T-helper 17 cell (primary cell): Measurements from ENCODE around the gene LRPPRC. TPM values are rescaled to one million over a fixed set of nuclear protein-coding genes. Genes with fewer than 3 reads are reported as not detected.
"Not testable (repeated sequence)": the region's sequence is repeated elsewhere in the genome, so short reads cannot be mapped to it uniquely, and the experiment has no call there.

Experiments
- ATAC-seq: fragments of 150-1000 bp; cut with Tn5 transposase; 2 replicates; pipeline ENCODE4 v1.10.0; 2021; ENCODE audit warnings: mild to moderate bottlenecking, moderate library complexity
- DNase-seq, 3 donors: peaks; one replicate each; pipeline versions ENCODE4 v3.0.0 to v3.0.0-alpha.2; 2020 to 2021
- H3K9me3 ChIP-seq: one replicate; pipeline ENCODE4 v1.7.0; 2013; ENCODE audit warnings: low read length, mild to moderate bottlenecking; ENCODE audit not compliant: control insufficient read depth, poor library complexity, severe bottlenecking
- H3K27ac Mint-ChIP-seq: one replicate; pipeline ENCODE4 v1.8.0; 2022; ENCODE audit warnings: mild to moderate bottlenecking, moderate library complexity, mixed read lengths
- H3K27me3 Mint-ChIP-seq: one replicate; pipeline ENCODE4 v1.8.0; 2022; ENCODE audit warnings: mixed read lengths
- H3K36me3 Mint-ChIP-seq: one replicate; pipeline ENCODE4 v1.8.0; 2022; ENCODE audit warnings: low read depth, mixed read lengths
- H3K4me1 Mint-ChIP-seq: one replicate; pipeline ENCODE4 v1.8.0; 2022; ENCODE audit warnings: mild to moderate bottlenecking, mixed read lengths
- H3K4me3 Mint-ChIP-seq: one replicate; pipeline ENCODE4 v1.8.0; 2022; ENCODE audit warnings: mild to moderate bottlenecking, moderate library complexity, mixed read lengths
- total RNA-seq, 4 donors: library from RNA in 2 of 4; stranded (reverse) in 2 of 4; gene quantifications; one replicate each; pipeline ENCODE4 v1.2.3 and lab custom pipeline; 2022 to 2026

Gene LRPPRC
- total RNA-seq, 2 donors from 2014 or later, result 59.8 to 60.7 TPM

GRCh38 chr2:43925431-43925830 is 70.4 kb downstream of the LRPPRC start:
- ATAC-seq (no peak), DNase-seq (no peak)
- no peaks in the 10 kb centered on the region for H3K9me3 ChIP-seq
- no peaks in the 10 kb centered on the region for H3K27me3 Mint-ChIP-seq
- peaks cover 12% of the 10 kb centered on the region for H3K4me1 Mint-ChIP-seq
- peaks cover 3% of the 10 kb centered on the region for H3K36me3 Mint-ChIP-seq
- H3K27ac Mint-ChIP-seq, result no peak overlapping the region
- no peak overlapping the region for H3K4me3 Mint-ChIP-seq

- no peak overlapping the region for H3K27ac Mint-ChIP-seq
- H3K36me3 Mint-ChIP-seq, result no peaks in the 10 kb centered on the region
- no peak for ATAC-seq
- H3K9me3 ChIP-seq, result no peaks in the 10 kb centered on the region
- peaks cover 8% of the 10 kb centered on the region for H3K4me1 Mint-ChIP-seq
- H3K4me3 Mint-ChIP-seq, result no peak overlapping the region
- DNase-seq, result no peak
- H3K27me3 Mint-ChIP-seq, result no peaks in the 10 kb centered on the region
These were observed 71.3 kb downstream of the LRPPRC start for GRCh38 chr2:43924463-43924862.

- not testable (repeated sequence) for ATAC-seq
These were observed 84.5 kb downstream of the LRPPRC start for GRCh38 chr2:43911136-43911790.

GRCh38 chr2:43906448-43907109 is 89.2 kb downstream of the LRPPRC start:
- Mint-ChIP-seq H3K36me3 (peaks cover 6% of the 10 kb centered on the region), H3K27ac (peak overlapping the region; percentile 32), H3K4me3 (peak overlapping the region; percentile 9), H3K27me3 (no peaks in the 10 kb centered on the region), H3K4me1 (peaks cover 8% of the 10 kb centered on the region)
- DNase-seq (no peak), ATAC-seq (no peak)
- H3K9me3 ChIP-seq, result no peaks in the 10 kb centered on the region

More at GRCh38 chr2:43911136-43911790, 84.5 kb downstream of the LRPPRC start:
- H3K27ac Mint-ChIP-seq, H3K4me3 Mint-ChIP-seq, DNase-seq, H3K36me3 Mint-ChIP-seq, H3K4me1 Mint-ChIP-seq, H3K27me3 Mint-ChIP-seq, H3K9me3 ChIP-seq: not testable (repeated sequence)

- Mint-ChIP-seq H3K4me3 (no peak overlapping the region), H3K4me1 (peaks cover 8% of the 10 kb centered on the region), H3K27me3 (no peaks in the 10 kb centered on the region), H3K36me3 (peaks cover 6% of the 10 kb centered on the region), H3K27ac (no peak overlapping the region)
- H3K9me3 ChIP-seq, result no peaks in the 10 kb centered on the region
- ATAC-seq, result no peak
- no peak for DNase-seq
These were observed 89.9 kb downstream of the LRPPRC start for GRCh38 chr2:43905871-43906270.

GRCh38 chr2:43905371-43905803 is 90.4 kb downstream of the LRPPRC start:
- Mint-ChIP-seq H3K4me3 (no peak overlapping the region), H3K4me1 (peaks cover 8% of the 10 kb centered on the region), H3K27me3 (no peaks in the 10 kb centered on the region), H3K36me3 (peaks cover 6% of the 10 kb centered on the region), H3K27ac (no peak overlapping the region)
- no peak for DNase-seq
- H3K9me3 ChIP-seq, result no peaks in the 10 kb centered on the region
- no peak for ATAC-seq

- Mint-ChIP-seq H3K27me3 (no peaks in the 10 kb centered on the region), H3K27ac (no peak overlapping the region), H3K36me3 (no peaks in the 10 kb centered on the region), H3K4me3 (no peak overlapping the region), H3K4me1 (peaks cover 3% of the 10 kb centered on the region)
- no peak for ATAC-seq
- no peaks in the 10 kb centered on the region for H3K9me3 ChIP-seq
- no peak for DNase-seq
These were observed 96.2 kb downstream of the LRPPRC start for GRCh38 chr2:43899589-43899988.

GRCh38 chr2:43898838-43899346 is 96.9 kb downstream of the LRPPRC start:
- ATAC-seq, result no peak
- no peak overlapping the region for H3K27ac Mint-ChIP-seq

GRCh38 chr2:43898134-43898837 is 97.5 kb downstream of the LRPPRC start:
- H3K4me3 Mint-ChIP-seq, result no peak overlapping the region
- DNase-seq (no peak), ATAC-seq (no peak)
- H3K27ac Mint-ChIP-seq, result no peak overlapping the region
- no peaks in the 10 kb centered on the region for H3K9me3 ChIP-seq
- H3K27me3 Mint-ChIP-seq, result no peaks in the 10 kb centered on the region
- peaks cover 3% of the 10 kb centered on the region for H3K4me1 Mint-ChIP-seq
- no peaks in the 10 kb centered on the region for H3K36me3 Mint-ChIP-seq

More at GRCh38 chr2:43898838-43899346, 96.9 kb downstream of the LRPPRC start:
- no peak for DNase-seq
- Mint-ChIP-seq H3K36me3 (no peaks in the 10 kb centered on the region), H3K4me3 (no peak overlapping the region), H3K4me1 (peaks cover 3% of the 10 kb centered on the region), H3K27me3 (no peaks in the 10 kb centered on the region)
- H3K9me3 ChIP-seq, result no peaks in the 10 kb centered on the region

- ATAC-seq (no peak), DNase-seq (no peak)
- peaks cover 3% of the 10 kb centered on the region for H3K4me1 Mint-ChIP-seq
- no peak overlapping the region for H3K4me3 Mint-ChIP-seq
- peaks cover 2% of the 10 kb centered on the region for H3K36me3 Mint-ChIP-seq
- H3K27ac Mint-ChIP-seq, result no peak overlapping the region
- H3K9me3 ChIP-seq, result no peaks in the 10 kb centered on the region
- H3K27me3 Mint-ChIP-seq, result no peaks in the 10 kb centered on the region
These were observed 98.3 kb downstream of the LRPPRC start for GRCh38 chr2:43897492-43897891.

- no peaks in the 10 kb centered on the region for H3K27me3 Mint-ChIP-seq
- peaks cover 3% of the 10 kb centered on the region for H3K4me1 Mint-ChIP-seq
- ATAC-seq (no peak), DNase-seq (no peak)
- H3K9me3 ChIP-seq, result no peaks in the 10 kb centered on the region
- no peak overlapping the region for H3K4me3 Mint-ChIP-seq
- peaks cover 2% of the 10 kb centered on the region for H3K36me3 Mint-ChIP-seq
- no peak overlapping the region for H3K27ac Mint-ChIP-seq
These were observed 98.9 kb downstream of the LRPPRC start for GRCh38 chr2:43896906-43897305.

- no peaks in the 10 kb centered on the region for H3K9me3 ChIP-seq
- Mint-ChIP-seq H3K4me3 (no peak overlapping the region), H3K27me3 (no peaks in the 10 kb centered on the region), H3K4me1 (peaks cover 3% of the 10 kb centered on the region), H3K36me3 (peaks cover 2% of the 10 kb centered on the region), H3K27ac (no peak overlapping the region)
- no peak for ATAC-seq
- DNase-seq, result no peak
These were observed 101.0 kb downstream of the LRPPRC start for GRCh38 chr2:43894743-43895142.

- H3K27ac Mint-ChIP-seq, result no peak overlapping the region
- no peak overlapping the region for H3K4me3 Mint-ChIP-seq
- no peaks in the 10 kb centered on the region for H3K4me1 Mint-ChIP-seq
- ATAC-seq (no peak), DNase-seq (no peak)
- no peaks in the 10 kb centered on the region for H3K27me3 Mint-ChIP-seq
- no peaks in the 10 kb centered on the region for H3K9me3 ChIP-seq
- peaks cover 4% of the 10 kb centered on the region for H3K36me3 Mint-ChIP-seq
These were observed 104.9 kb downstream of the LRPPRC start for GRCh38 chr2:43890855-43891254.
